ENCODE data around the gene TXLNB.
"Not testable (repeated sequence)": the region's sequence is repeated elsewhere in the genome, so short reads cannot be mapped to it uniquely, and the experiment has no call there.

Gene TXLNB

GRCh38 chr6:139296927-139297326, 5.1 kb upstream of the TXLNB start:
- Histone ChIP-seq H3K36me3 (no peaks in the 10 kb centered on the region), H3K27me3 (no peaks in the 10 kb centered on the region), H3K27ac (no peak overlapping the region), H3K9me3 (no peaks in the 10 kb centered on the region), H3K4me3 (no peak overlapping the region), H3K4me1 (peaks cover 0 to 7% (median under 1%) of the 10 kb centered on the region in 4 donors)
- intact Hi-C loops (cut with DNase I; ENCODE audit: low total_unique reads): no loop called here
- TF ChIP-seq CTCF (IDR thresholded peaks at IDR 0.05): no peak
- no peak for DNase-seq

GRCh38 chr6:139295901-139296300, 4.1 kb upstream of the TXLNB start:
- no peaks in the 10 kb centered on the region for H3K27me3 ChIP-seq
- H3K4me3 ChIP-seq: no peak overlapping the region
- peaks cover 6 to 18% (median 9%) of the 10 kb centered on the region in 4 donors for H3K4me1 ChIP-seq
- H3K36me3 ChIP-seq: no peaks in the 10 kb centered on the region
- intact Hi-C loops (cut with DNase I; ENCODE audit: low total_unique reads): no loop called here
- no peak overlapping the region for H3K27ac ChIP-seq
- no peak for TF ChIP-seq CTCF (IDR thresholded peaks at IDR 0.05)
- no peaks in the 10 kb centered on the region for H3K9me3 ChIP-seq
- DNase-seq: no peak

- H3K27me3 ChIP-seq: no peaks in the 10 kb centered on the region
- no peak for DNase-seq
- no peak overlapping the region for H3K4me3 ChIP-seq
- no peaks in the 10 kb centered on the region for H3K9me3 ChIP-seq
- H3K4me1 ChIP-seq: peaks cover 6 to 23% (median 17%) of the 10 kb centered on the region in 4 donors
- intact Hi-C loops (cut with DNase I; ENCODE audit: low total_unique reads): no loop called here
- H3K36me3 ChIP-seq: no peaks in the 10 kb centered on the region
- TF ChIP-seq CTCF (IDR thresholded peaks at IDR 0.05): no peak
- H3K27ac ChIP-seq: no peak overlapping the region
Measured at GRCh38 chr6:139294090-139294489, 2.3 kb upstream of the TXLNB start.

- intact Hi-C loops (cut with DNase I; ENCODE audit: low total_unique reads); H3K9me3 ChIP-seq; H3K4me3 ChIP-seq; H3K27me3 ChIP-seq; DNase-seq; H3K36me3 ChIP-seq; H3K27ac ChIP-seq: not testable (repeated sequence)
- peaks cover 6 to 23% (median 17%) of the 10 kb centered on the region in 4 donors for H3K4me1 ChIP-seq
Measured at GRCh38 chr6:139293230-139293629, 1.4 kb upstream of the TXLNB start.

GRCh38 chr6:139290787-139291311, 949 bp downstream of the TXLNB start:
- TF ChIP-seq CTCF (IDR thresholded peaks at IDR 0.05): no peak
- no peaks in the 10 kb centered on the region for H3K36me3 ChIP-seq
- no peak overlapping the region for H3K4me3 ChIP-seq
- peak overlapping the region; percentile 48 to 66 for H3K27ac ChIP-seq
- peak in 1 of 2 donors; percentile 29 for DNase-seq
- peaks cover 6 to 23% (median 17%) of the 10 kb centered on the region in 4 donors for H3K4me1 ChIP-seq
- no peaks in the 10 kb centered on the region for H3K27me3 ChIP-seq
- intact Hi-C loops (cut with DNase I; ENCODE audit: low total_unique reads): no loop called here
- H3K9me3 ChIP-seq: no peaks in the 10 kb centered on the region

GRCh38 chr6:139289233-139289632, 2.6 kb downstream of the TXLNB start:
- no peak for DNase-seq

More at GRCh38 chr6:139289233-139289632, 2.6 kb downstream of the TXLNB start:
- peaks cover 6 to 23% (median 17%) of the 10 kb centered on the region in 4 donors for H3K4me1 ChIP-seq
- no peaks in the 10 kb centered on the region for H3K9me3 ChIP-seq
- H3K4me3 ChIP-seq: no peak overlapping the region
- no peak for TF ChIP-seq CTCF (IDR thresholded peaks at IDR 0.05)
- no peaks in the 10 kb centered on the region for H3K36me3 ChIP-seq
- no peak overlapping the region for H3K27ac ChIP-seq
- H3K27me3 ChIP-seq: no peaks in the 10 kb centered on the region
- intact Hi-C loops (cut with DNase I; ENCODE audit: low total_unique reads): no loop called here
